ENCODE data around the gene FGF22. TPM values are rescaled to one million over a fixed set of nuclear protein-coding genes. Genes with fewer than 3 reads are reported as not detected.
"Not testable (repeated sequence)": the region's sequence is repeated elsewhere in the genome, so short reads cannot be mapped to it uniquely, and the experiment has no call there.

Gene FGF22
- total and polyA plus RNA-seq, 2 of the 8 experiments (the other 6 are each of a cell fraction or from before 2014, with no cell fraction given): 0.44 to 1.7 TPM

DNA sequence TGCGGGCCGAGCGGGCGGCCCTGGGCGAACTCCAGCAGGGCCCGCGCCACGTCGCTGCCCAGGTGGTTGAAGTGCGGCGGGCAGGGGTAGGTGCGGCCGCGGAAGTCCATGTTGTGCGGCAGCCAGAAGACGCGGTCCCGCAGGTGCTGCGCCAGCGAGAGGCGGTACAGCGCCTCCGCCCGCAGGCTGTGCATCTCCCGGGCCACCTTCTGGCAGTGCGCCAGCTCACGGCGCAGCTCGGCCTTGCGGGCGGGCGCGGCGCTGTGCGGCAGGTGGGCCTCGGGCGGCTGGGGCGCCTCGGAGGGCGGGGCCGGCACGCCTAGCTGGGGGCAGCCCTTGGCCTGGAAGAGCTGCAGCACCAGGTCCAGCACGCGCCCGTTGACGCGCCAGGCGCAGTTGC is 18.5 kb upstream of the FGF22 start:
- H2BK120ac ChIP-seq (replicated peaks; ENCODE audit: low read depth, low read length); H3K27ac ChIP-seq (ENCODE audit: low read depth, low read length); H3K79me2 ChIP-seq (ENCODE audit: control insufficient read depth in 1 of 2, insufficient read depth in 2 of 2, low read length in 2 of 2); DNase-seq (ENCODE audit: low read depth in 1 of 2, low spot score in 2 of 2); H4K8ac ChIP-seq (ENCODE audit: extremely low read depth, insufficient read depth, low read length); CTCF ChIA-PET (ENCODE audit: partially characterized antibody); H2BK20ac ChIP-seq (ENCODE audit: low read length); H3K4me2 ChIP-seq (ENCODE audit: insufficient read depth in 1 of 2, low read depth in 2 of 2, low read length in 2 of 2); H3K9me3 ChIP-seq (ENCODE audit: insufficient read depth in 2 of 2, low read depth in 1 of 2, low read length in 1 of 2); H3K27me3 ChIP-seq (replicated peaks in 1 of 4; ENCODE audit: control insufficient read depth in 3 of 4, extremely low read depth in 1 of 4, insufficient read depth in 3 of 4, low read length in 3 of 4); H4K91ac ChIP-seq (replicated peaks; ENCODE audit: insufficient read length, low read length); H3K18ac ChIP-seq (ENCODE audit: extremely low read depth, low read length); H3K79me1 ChIP-seq (ENCODE audit: low read depth, low read length); H3K9ac ChIP-seq (replicated peaks in 1 of 4; ENCODE audit: extremely low read depth in 1 of 4, low read depth in 3 of 4, low read length in 3 of 4); H3K23me2 ChIP-seq (ENCODE audit: low read depth, low read length); H2BK15ac ChIP-seq (ENCODE audit: low read length); H3K23ac ChIP-seq (ENCODE audit: insufficient read length); H3K4ac ChIP-seq (replicated peaks; ENCODE audit: insufficient read length, low read depth, low read length); H3K56ac ChIP-seq (replicated peaks; ENCODE audit: insufficient read length, low read depth, low read length); H3K4me3 ChIP-seq (ENCODE audit: extremely low read depth in 1 of 4, insufficient read depth in 2 of 4, low read depth in 3 of 4, low read length in 4 of 4); H2AFZ ChIP-seq (ENCODE audit: low read length); H3K14ac ChIP-seq (ENCODE audit: insufficient read length); FAIRE-seq; H3K4me1 ChIP-seq (replicated peaks in 1 of 4; ENCODE audit: control insufficient read depth in 3 of 4, insufficient read depth in 4 of 4, low read length in 3 of 4); H4K5ac ChIP-seq (ENCODE audit: insufficient read length, low read depth, low read length); H2BK5ac ChIP-seq (ENCODE audit: low read depth, low read length); H2AK5ac ChIP-seq (ENCODE audit: low read depth, low read length); H2BK12ac ChIP-seq (ENCODE audit: low read depth, low read length): not testable (repeated sequence)
- POLR2A ChIA-PET (ENCODE audit: partially characterized antibody): interaction anchor here (1.4 to 1.5 kb wide), 2 partner anchors 9 to 34 kb away, joined by 3 read pairs; no protein-coding TSS in a partner anchor
- H3K36me3 ChIP-seq (ENCODE audit: control insufficient read depth in 2 of 4, insufficient read depth in 4 of 4, low read length in 3 of 4): peaks cover 4 to 69% (median 37%) of the 10 kb centered on the region in 4 experiments; a peak in 7 of 8 replicates
- peaks cover 0 to 15% of the 10 kb centered on the region in 2 experiments for H4K20me1 ChIP-seq (replicated peaks in 1 of 2; ENCODE audit: control insufficient read depth in 1 of 2, insufficient read depth in 2 of 2, low read length in 2 of 2)
- 97% methylated on average over 34 of the region's 48 CpGs; no CpG with 5 or more reads in 1 of the 2 experiments for WGBS, 2 experiments (ENCODE audit: extremely low coverage in 1 of 2, insufficient coverage in 1 of 2, insufficient read length in 1 of 2, insufficient replicate concordance in 2 of 2, low coverage in 1 of 2, low lambda C conversion rate in 2 of 2, missing lambda C conversion rate in 1 of 2)
